ENCODE data around the gene REEP1.
"Not testable (repeated sequence)": the region's sequence is repeated elsewhere in the genome, so short reads cannot be mapped to it uniquely, and the experiment has no call there.

REEP1 gene

GRCh38 chr2:86219896-86220295, 117.5 kb downstream of the REEP1 start:
- DNase-seq = no peak

- no peak for DNase-seq
Measured at GRCh38 chr2:86218124-86218523, 119.3 kb downstream of the REEP1 start.

- no peak for DNase-seq
Measured at GRCh38 chr2:86216575-86217555, 120.6 kb downstream of the REEP1 start.

DNA sequence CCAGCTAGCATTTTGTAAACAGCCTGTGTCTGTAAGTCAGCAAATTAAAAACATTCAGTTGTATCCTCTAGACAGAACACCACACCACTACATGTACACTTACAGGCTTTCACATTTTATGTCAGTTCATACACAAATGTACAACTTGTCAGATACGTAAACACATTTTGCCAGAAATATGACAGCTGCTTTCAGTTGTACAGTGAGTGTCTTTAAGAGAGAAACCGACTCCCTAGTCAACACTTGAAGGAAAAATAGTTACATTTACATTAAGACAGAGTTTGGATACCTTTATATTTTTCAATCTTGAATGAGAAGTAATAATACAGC, 123.0 kb downstream of the REEP1 start:
- DNase-seq = no peak

DNA sequence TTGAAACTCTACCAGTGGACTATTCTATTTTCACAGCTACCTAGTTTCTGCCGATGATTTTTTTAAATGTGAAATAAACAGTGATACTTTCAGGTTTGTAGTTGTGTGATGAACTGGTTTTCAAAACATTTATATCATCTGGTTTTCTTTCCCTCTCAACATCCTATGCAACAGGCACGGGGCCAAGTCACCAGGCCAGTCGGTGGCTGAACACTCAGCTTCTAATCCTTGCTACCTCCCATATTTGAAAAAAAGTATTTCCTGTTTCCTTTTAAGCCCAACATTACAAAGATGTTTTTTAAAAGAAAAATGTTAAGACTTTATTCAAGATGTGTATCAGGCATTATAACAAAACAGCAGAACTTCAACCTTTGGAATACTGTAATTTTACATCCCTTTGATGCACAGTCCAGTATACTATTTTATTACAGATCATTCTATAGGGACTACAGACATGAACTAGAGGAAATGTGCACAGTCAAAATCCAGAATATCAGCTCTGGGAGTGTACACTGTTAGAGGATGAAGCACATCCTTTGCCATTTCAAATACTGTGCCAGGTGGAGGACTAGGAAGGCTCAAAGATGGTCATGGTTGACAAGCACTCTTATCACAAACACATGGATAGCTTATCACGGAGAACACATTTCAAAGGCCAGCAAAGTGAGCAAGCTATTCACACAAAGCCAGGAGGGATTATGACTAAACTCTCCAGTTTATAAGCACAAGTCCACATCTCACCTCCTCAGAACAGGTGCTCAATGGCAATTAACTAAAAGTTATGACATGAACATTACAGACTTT, 123.5 kb downstream of the REEP1 start:
- DNase-seq = no peak

GRCh38 chr2:86213056-86213455, 124.4 kb downstream of the REEP1 start:
- DNase-seq = no peak

- DNase-seq = no peak
Measured at GRCh38 chr2:86211796-86212188, 125.6 kb downstream of the REEP1 start.

DNA sequence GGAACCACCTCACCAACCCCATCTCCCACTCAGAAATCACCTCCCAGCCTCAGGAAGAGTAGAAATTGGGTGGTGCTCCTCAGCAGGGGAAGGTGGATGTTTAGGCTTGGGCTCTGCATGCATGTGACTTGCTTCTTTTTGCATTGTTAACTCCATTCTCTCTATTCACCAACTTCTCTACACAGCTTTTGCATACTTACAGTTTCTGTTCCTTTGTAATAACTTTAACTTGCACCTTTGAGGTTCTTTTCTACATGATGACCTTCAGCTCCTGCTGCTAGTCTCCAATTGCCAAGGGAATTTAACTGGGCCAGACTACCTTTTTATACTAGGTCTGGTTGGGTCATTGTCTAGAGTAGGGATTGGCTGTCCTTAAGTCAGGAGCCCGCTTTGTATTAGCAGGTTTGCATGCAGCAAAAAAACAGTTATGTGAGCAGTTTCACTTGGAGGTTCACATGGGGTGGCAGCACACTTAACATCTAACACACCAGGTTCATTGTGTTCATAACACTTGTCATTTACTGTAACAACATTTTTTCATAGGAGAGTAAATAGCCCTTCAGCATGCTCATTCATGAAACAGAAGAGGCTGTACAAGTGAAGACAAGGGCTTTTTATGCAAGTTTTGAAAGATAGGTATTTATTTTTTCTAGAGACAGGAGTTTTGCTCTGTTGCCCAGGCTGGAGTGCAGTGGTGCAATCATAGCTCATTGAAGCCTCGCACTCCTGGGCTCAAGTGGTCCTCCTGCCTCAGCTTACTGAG, 126.2 kb downstream of the REEP1 start:
- no peak for DNase-seq

DNA sequence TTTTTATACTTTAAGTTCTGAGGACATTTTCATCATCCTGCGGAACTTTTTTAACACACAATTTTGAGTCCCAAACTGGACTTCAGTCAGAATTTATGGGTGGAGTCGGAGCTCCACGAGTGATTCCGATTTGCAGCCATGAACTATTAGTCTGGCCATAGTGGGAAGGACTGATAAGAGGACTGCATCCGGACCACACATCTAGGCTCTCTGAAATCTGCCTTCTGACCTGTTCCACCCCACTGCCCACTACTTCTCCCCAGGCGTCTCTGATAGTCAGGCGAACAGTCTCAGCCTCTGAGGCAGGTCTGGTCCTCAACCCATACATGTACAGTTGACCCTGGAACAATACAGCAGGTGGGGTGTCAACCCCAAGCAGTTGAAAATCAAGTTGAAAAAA, 133.0 kb downstream of the REEP1 start:
- DNase-seq = no peak

- no peak for DNase-seq
Measured at GRCh38 chr2:86203614-86204013, 133.8 kb downstream of the REEP1 start.

DNA sequence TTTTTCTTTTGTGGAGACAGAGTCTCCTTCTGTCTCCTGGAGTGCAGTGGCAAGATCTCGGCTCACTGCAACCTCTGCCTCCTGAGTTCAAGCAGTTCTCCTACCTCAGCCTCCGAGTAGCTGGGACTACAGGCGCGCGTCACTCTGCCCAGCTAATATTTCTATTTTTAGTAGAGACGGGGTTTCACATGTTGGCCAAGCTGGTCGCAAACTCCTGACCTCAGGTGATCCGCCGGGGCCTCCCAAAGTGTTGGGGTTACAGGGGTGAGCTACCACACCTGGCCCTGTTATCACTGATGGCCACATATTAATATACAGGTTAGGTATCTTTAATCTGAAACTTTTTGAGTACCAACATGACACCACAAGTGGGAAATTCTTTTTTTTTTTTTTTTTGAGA, 134.7 kb downstream of the REEP1 start:
- no peak for DNase-seq

DNA sequence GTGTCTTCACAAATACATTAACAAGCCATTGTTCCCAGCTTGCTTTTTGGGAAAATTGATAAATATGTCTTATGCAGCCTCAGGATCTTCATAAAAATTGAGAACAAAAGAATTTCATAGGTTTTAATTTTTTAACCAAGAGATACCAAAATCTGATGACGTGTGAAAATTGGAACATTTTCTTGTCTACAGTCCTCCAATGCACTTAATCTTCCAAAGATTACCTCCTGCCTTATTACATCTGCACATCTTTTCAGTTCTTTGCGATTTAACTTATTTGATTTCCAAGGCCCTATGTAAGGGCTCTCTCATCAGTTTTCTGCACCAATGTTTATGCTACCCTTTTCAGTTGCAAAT, 135.1 kb downstream of the REEP1 start:
- DNase-seq = no peak

DNA sequence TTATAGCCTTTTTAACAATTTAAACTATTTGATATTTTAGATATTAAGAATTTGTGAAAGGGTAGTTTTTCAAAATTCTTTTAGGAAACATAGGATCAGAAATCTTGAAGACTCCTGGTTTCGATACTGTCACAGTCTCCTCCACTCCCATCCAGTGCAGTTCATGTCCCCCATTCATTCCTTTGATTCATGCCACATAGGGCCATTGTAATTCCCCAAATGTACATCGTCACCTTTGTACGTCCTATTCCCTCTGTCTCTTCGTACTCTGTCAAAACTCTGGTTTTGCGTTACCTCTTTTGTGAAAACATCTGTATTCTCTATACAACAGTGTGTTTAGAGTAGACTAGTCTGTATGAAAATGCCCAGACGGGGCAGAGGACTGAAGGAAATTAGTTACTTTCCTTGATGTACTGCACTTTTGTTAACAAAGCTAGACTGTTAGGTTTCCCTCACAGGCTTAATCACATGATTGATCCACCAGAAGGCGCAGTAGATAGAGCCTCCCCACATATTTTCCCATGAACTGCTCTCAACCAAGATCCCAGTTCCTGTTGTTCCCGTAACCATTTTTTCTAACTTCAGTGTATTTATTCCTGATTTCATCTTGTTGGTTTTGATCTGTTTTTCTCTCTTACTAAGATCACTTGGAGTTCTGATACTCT, 135.6 kb downstream of the REEP1 start:
- no peak for DNase-seq

- DNase-seq = not testable (repeated sequence)
Measured at GRCh38 chr2:86200564-86200963, 136.9 kb downstream of the REEP1 start.

DNA sequence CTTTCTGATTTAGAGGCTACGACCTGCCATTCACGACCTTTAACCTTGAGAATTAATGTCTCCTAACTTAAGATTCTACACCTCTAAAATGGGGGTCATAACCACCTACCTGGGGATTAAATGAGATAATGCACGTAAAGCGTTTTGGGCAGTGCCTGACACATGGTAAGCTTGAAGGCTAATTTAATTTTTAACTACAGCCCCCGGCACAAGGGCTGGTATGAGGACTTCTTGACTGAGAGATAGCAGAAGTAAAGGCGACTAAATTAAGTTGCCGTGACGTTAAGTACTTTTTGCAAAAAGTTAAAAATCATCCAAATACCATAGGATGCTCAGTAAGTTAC, 137.6 kb downstream of the REEP1 start:
- no peak for DNase-seq

DNA sequence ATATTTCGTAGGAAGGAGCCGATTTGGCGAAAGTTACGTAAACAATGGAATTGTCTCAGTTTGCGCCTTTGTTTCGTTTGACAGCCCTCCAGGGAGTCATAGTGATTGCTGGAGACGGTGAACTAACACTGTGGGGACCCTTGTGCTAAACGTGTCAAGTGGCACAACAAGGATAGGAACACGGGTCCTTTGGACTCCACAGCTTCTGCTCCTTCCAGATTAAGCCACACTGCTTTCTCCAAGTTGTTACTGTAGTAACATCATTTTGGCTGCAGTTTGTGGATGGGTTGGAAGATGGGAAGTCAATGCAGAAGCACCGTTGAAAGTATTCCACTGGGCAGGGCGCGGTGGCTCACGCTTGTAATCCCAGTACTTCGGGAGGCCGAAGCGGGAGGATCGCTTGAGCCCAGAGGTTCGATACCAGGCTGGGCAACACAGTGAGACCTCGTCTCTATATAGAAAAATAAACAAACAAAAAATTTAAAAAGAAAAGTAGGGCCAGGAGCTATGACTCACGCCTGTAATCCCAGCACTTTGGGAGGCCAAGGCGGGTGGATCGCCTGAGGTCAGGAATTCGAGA, 141.5 kb downstream of the REEP1 start:
- DNase-seq = no peak

- DNase-seq = peak; percentile 95 to 97
Measured at GRCh38 chr2:86195055-86195807, 142.2 kb downstream of the REEP1 start, which contains the start of gene IMMT. IMMT (minus strand) TSS chr2:86195462; CDS start chr2:86195382, 80 bp downstream.

GRCh38 chr2:86194751-86195054, 142.7 kb downstream of the REEP1 start:
- no peak for DNase-seq

GRCh38 chr2:86193901-86194567, 143.4 kb downstream of the REEP1 start:
- no peak for DNase-seq

GRCh38 chr2:86189782-86190416, 147.5 kb downstream of the REEP1 start:
- no peak for DNase-seq

GRCh38 chr2:86186431-86186830, 151.0 kb downstream of the REEP1 start:
- no peak for DNase-seq
